OCI-LY1 (cell line): Measurements from ENCODE around the gene TTC28.

Source experiments
- EZH2 ChIP-seq: fragments of 200-600 bp; sonication (generic), shearing (Covaris generic); IDR thresholded peaks from 2 replicates; pipeline ENCODE4 v1.8.0; 2017; ENCODE audit warnings: borderline replicate concordance, mixed run types, mild to moderate bottlenecking, antibody characterized with exemption, low read length, moderate library complexity, mixed read lengths
- TF ChIP-seq, protein P1 (sequence below): fragments of 200-600 bp; sonication (generic), shearing (Covaris generic); IDR thresholded peaks from 2 replicates; pipeline ENCODE4 v1.5.1; 2017; ENCODE audit warnings: mild to moderate bottlenecking, antibody characterized with exemption, low read length, moderate library complexity, mixed read lengths

DNA sequence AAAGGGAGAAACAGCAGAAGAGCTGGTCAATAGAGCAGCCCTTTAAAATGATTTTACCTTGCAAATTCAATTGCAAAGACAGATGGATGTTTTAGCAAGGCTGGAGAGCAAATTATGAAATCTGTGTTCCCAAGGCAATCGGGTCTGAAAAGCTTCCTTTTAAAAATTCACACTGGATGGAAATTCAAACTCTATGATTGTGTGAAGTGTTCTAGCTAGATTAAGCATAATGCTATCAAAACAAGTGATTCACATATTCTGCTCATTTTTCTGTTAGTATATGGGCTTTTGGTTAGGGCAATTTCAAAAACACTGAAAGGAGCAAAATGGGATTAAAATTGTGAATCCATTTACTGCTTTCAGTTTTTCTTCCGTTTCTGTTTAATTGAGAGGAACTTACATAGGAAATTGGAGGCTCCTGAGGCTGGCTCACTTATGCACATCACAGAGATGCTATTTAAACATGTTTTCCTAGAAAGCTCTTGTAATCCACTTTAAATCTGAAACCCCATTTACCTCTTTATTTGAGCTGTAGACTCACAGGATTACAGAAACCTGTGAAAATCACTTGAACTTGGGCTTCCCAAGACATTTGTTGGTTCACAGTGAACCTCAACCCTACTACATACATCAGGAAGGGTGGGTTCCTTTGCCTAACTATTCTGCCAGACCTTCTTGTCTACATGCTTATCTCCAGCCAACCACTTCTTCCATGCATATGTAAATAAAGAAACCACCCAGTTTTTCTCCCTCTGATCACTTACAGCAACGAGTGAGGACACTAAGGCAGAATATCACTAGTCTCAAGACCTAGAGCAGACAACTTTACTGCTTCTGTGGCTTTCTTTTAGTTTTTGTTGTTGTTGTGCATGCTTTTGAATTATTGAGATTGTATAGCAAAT lies 558.7 kb downstream of the TTC28 start:
- TF ChIP-seq EZH2: no peak
- TF ChIP-seq, protein P1, sequence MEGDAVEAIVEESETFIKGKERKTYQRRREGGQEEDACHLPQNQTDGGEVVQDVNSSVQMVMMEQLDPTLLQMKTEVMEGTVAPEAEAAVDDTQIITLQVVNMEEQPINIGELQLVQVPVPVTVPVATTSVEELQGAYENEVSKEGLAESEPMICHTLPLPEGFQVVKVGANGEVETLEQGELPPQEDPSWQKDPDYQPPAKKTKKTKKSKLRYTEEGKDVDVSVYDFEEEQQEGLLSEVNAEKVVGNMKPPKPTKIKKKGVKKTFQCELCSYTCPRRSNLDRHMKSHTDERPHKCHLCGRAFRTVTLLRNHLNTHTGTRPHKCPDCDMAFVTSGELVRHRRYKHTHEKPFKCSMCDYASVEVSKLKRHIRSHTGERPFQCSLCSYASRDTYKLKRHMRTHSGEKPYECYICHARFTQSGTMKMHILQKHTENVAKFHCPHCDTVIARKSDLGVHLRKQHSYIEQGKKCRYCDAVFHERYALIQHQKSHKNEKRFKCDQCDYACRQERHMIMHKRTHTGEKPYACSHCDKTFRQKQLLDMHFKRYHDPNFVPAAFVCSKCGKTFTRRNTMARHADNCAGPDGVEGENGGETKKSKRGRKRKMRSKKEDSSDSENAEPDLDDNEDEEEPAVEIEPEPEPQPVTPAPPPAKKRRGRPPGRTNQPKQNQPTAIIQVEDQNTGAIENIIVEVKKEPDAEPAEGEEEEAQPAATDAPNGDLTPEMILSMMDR: no peak
